HepG2 (cell line): ENCODE data around the gene GNA12. TPM values are rescaled to one million over a fixed set of nuclear protein-coding genes. Genes with fewer than 3 reads are reported as not detected.

Source experiments
- ATAC-seq: fragments of 200-7000 bp; cut with Tn5 transposase; 3 replicates; pipeline ENCODE4 v1.9.1; 2020; ENCODE audit warnings: mild to moderate bottlenecking, moderate library complexity
- BruUV-seq: library from RNA; stranded (reverse); fragments of 400-500 nt; replicated peaks from 2 replicates; lab custom pipeline; 2021; lab: Mats Ljungman, UMichigan
- CTCF ChIA-PET: fragments of 300-600 bp; formaldehyde crosslinking; extraction: SDS; loops from one replicate; lab custom pipeline; 2021; ENCODE audit warnings: low total read pairs, inconsistent platforms, low intra/inter-chr PET ratio; lab: Yijun Ruan, JAX
- POLR2A ChIA-PET: fragments of 350-600 bp; sonication (Branson Sonifier 250); formaldehyde crosslinking; loops from one replicate; lab custom pipeline; 2020; ENCODE audit warnings: antibody characterized with exemption, inconsistent platforms; lab: Yijun Ruan, JAX
- DNase-seq: peaks from one replicate; pipeline ENCODE4 v3.0.0-alpha.2; 2015; ENCODE audit warnings: low spot score
- FAIRE-seq: peaks from 3 replicates; lab custom pipeline; 2011; peaks lifted over from hg19 to GRCh38; lab: Jason Lieb, UNC
- H2AFZ ChIP-seq: one replicate; pipeline ENCODE4 v1.6.1; 2011; ENCODE audit warnings: low read length, inconsistent platforms
- H3K27ac ChIP-seq: fragments of 300-600 bp; 3 replicates; pipeline ENCODE4 v1.8.0; 2011; ENCODE audit warnings: mixed run types, mild to moderate bottlenecking, mixed read lengths, low read length, inconsistent platforms; ENCODE audit not compliant: insufficient read depth; ENCODE audit errors: extremely low read length
- H3K27me3 ChIP-seq, 2 experiments: fragments of 200-600 bp in 1 of 2; 2 replicates in 1 of 2; 3 replicates in 1 of 2; pipeline versions ENCODE4 v1.6.0 to v1.8.0; 2011; ENCODE audit warnings: low read length in 2 of 2, mild to moderate bottlenecking in 2 of 2, moderate library complexity in 2 of 2, inconsistent platforms in 1 of 2; ENCODE audit not compliant: insufficient read depth in 2 of 2, control insufficient read depth in 1 of 2
- H3K36me3 ChIP-seq, 2 experiments: fragments of 200-600 bp in 1 of 2; replicated peaks in 1 of 2; 2 replicates in 1 of 2; 3 replicates in 1 of 2; pipeline versions ENCODE4 v1.5.1 to v1.8.0; 2011; ENCODE audit warnings: low read length in 2 of 2, inconsistent platforms in 1 of 2; ENCODE audit not compliant: insufficient read depth in 2 of 2, control insufficient read depth in 1 of 2
- H3K4me1 ChIP-seq: 2 replicates; pipeline ENCODE4 v1.5.1; 2012; ENCODE audit warnings: low read length, inconsistent platforms; ENCODE audit not compliant: insufficient read depth
- H3K4me2 ChIP-seq: 2 replicates; pipeline ENCODE4 v1.6.0; 2011; ENCODE audit warnings: low read depth, low read length, inconsistent platforms
- H3K4me3 ChIP-seq, 3 experiments: fragments of 200-600 bp in 1 of 3; sonication (generic), shearing (Covaris generic) in 1 of 3; replicated peaks in 1 of 3; 2 replicates each; pipeline ENCODE4 v1.5.1; 2011 to 2016; ENCODE audit warnings: low read length in 3 of 3, inconsistent platforms in 2 of 3, low read depth in 2 of 3, mild to moderate bottlenecking in 2 of 3, control low read depth in 1 of 3, mixed read lengths in 1 of 3; ENCODE audit not compliant: insufficient read depth in 1 of 3
- H3K79me2 ChIP-seq: one replicate; pipeline ENCODE4 v1.6.1; 2011; ENCODE audit warnings: low read length, inconsistent platforms; ENCODE audit not compliant: insufficient read depth
- H3K9ac ChIP-seq: 2 replicates; pipeline ENCODE4 v1.6.0; 2011; ENCODE audit warnings: mild to moderate bottlenecking, low read depth, low read length, inconsistent platforms; ENCODE audit not compliant: insufficient read depth
- H3K9me3 ChIP-seq: 2 replicates; pipeline ENCODE4 v1.5.1; 2012; ENCODE audit warnings: mild to moderate bottlenecking, low read length
- H4K20me1 ChIP-seq: 2 replicates; pipeline ENCODE4 v1.6.0; 2011; ENCODE audit warnings: inconsistent platforms, mild to moderate bottlenecking, low read length, moderate library complexity; ENCODE audit not compliant: insufficient read depth
- ETV6 ChIP-seq: sonication (generic); formaldehyde crosslinking; conservative IDR thresholded peaks from 2 replicates; pipeline ENCODE4 v1.4.0; 2020; ENCODE audit warnings: missing genetic modification reagents
- IRX3 ChIP-seq: sonication (generic); formaldehyde crosslinking; IDR thresholded peaks from 2 replicates; pipeline ENCODE4 v1.8.1; 2023; ENCODE audit warnings: mild to moderate bottlenecking, low read depth, missing genetic modification reagents, borderline replicate concordance
- KLF9 ChIP-seq: IDR thresholded peaks from 2 replicates; pipeline ENCODE4 v1.6.1; 2016; ENCODE audit warnings: low read depth
- MED8 ChIP-seq: sonication (generic); formaldehyde crosslinking; IDR thresholded peaks from 2 replicates; pipeline ENCODE4 v1.8.1; 2023; ENCODE audit warnings: mild to moderate bottlenecking, missing genetic modification reagents; ENCODE audit not compliant: insufficient replicate concordance
- MXI1 ChIP-seq: IDR thresholded peaks from 3 replicates; pipeline ENCODE4 v1.6.1; 2012; ENCODE audit warnings: low read depth, low read length, inconsistent platforms, borderline replicate concordance
- MYPOP ChIP-seq: sonication (generic); formaldehyde crosslinking; IDR thresholded peaks from 2 replicates; pipeline ENCODE4 v1.8.1; 2023; ENCODE audit warnings: mild to moderate bottlenecking, moderate library complexity, missing genetic modification reagents
- NAIF1 ChIP-seq: sonication (generic); formaldehyde crosslinking; IDR thresholded peaks from 2 replicates; pipeline ENCODE4 v1.5.0; 2020; ENCODE audit warnings: mild to moderate bottlenecking, missing genetic modification reagents, borderline replicate concordance
- STAT5B ChIP-seq: sonication (generic); formaldehyde crosslinking; IDR thresholded peaks from 2 replicates; pipeline ENCODE4 v1.4.0; 2020; ENCODE audit warnings: missing genetic modification reagents
- ZBTB34 ChIP-seq: sonication (generic); formaldehyde crosslinking; IDR thresholded peaks from 2 replicates; pipeline ENCODE4 v1.8.0; 2022; ENCODE audit warnings: mild to moderate bottlenecking, missing genetic modification reagents
- ZEB1 ChIP-seq: IDR thresholded peaks from 2 replicates; pipeline ENCODE4 v1.6.1; 2012; ENCODE audit warnings: mild to moderate bottlenecking, low read depth, inconsistent platforms; ENCODE audit not compliant: insufficient replicate concordance
- ZNF256 ChIP-seq: sonication (generic); formaldehyde crosslinking; conservative IDR thresholded peaks from 2 replicates; pipeline ENCODE4 v1.4.0; 2020; ENCODE audit warnings: missing genetic modification reagents
- ZNF510 ChIP-seq: sonication (generic); formaldehyde crosslinking; IDR thresholded peaks from 2 replicates; pipeline ENCODE4 v1.4.0; 2020; ENCODE audit warnings: low read depth, mild to moderate bottlenecking, missing genetic modification reagents
- ZNF619 ChIP-seq: sonication (generic); formaldehyde crosslinking; IDR thresholded peaks from 2 replicates; pipeline ENCODE4 v1.4.0; 2020; ENCODE audit warnings: mild to moderate bottlenecking, missing genetic modification reagents
- ZNF720 ChIP-seq: sonication (generic); formaldehyde crosslinking; IDR thresholded peaks from 2 replicates; pipeline ENCODE4 v1.4.0; 2020; ENCODE audit warnings: missing genetic modification reagents
- WGBS: methylation state at CpG from one replicate; pipeline ENCODE4 v1.1.6; 2017; ENCODE audit warnings: low lambda C conversion rate; 5-methylcytosine and 5-hydroxymethylcytosine counted together
- in situ Hi-C: cut with HindIII; loops from 2 replicates; pipeline ENCODE4 v1.10.0; 2017; ENCODE audit warnings: low pct_unique_long_range_greater_than_20kb; ENCODE audit not compliant: extremely low pct_ligation_motif_present
- intact Hi-C: fragments of 100-400 bp; cut with micrococcal nuclease; formaldehyde crosslinking; loops from one replicate; pipeline ENCODE4 v1.10.0; 2022; ENCODE audit not compliant: unreplicated experiment
- polyA plus RNA-seq, 8 experiments: library from polyadenylated mRNA; depleted of rRNA in 3 of 8; stranded (reverse) in 7 of 8; unstranded in 1 of 8; fragments of >200 nt; fragmentation: Illumina TruSeq in 4 of 8; extraction: Trizol in 4 of 8; gene quantifications; 2 replicates each; pipeline versions ENCODE4 v1.2.1 to v1.2.3, GENCODE V29; 2011 to 2016; ENCODE audit warnings: low read depth in 4 of 8, missing spikeins in 1 of 8, mixed read lengths in 1 of 8; ENCODE audit not compliant: insufficient read depth in 1 of 8
- total RNA-seq, 5 experiments: library from RNA; depleted of rRNA; stranded (reverse); fragments of >200 nt; fragmentation: Illumina TruSeq; extraction: Trizol; gene quantifications; 2 replicates each; pipeline ENCODE4 v1.2.3, GENCODE V29; 2016; ENCODE audit warnings: low read depth in 1 of 5
- TF ChIP-seq, protein P1 (sequence below): sonication (generic); formaldehyde crosslinking; IDR thresholded peaks from 2 replicates; pipeline ENCODE4 v1.9.0; 2021; ENCODE audit warnings: mild to moderate bottlenecking, missing genetic modification reagents

Gene GNA12
- total and polyA plus RNA-seq, 2 of the 13 experiments (the other 11 are each of a cell fraction or from before 2014, with no cell fraction given), result 16.2 to 50.9 TPM

GRCh38 chr7:2724453-2725177, 119.5 kb downstream of the GNA12 start:
- Histone ChIP-seq H4K20me1 (no peaks in the 10 kb centered on the region), H3K4me3 (no peak overlapping the region), H3K9me3 (no peaks in the 10 kb centered on the region), H3K79me2 (no peaks in the 10 kb centered on the region), H3K4me1 (no peaks in the 10 kb centered on the region), H2AFZ (no peak overlapping the region), H3K27me3 (no peaks in the 10 kb centered on the region), H3K36me3 (peaks cover 10 to 33% of the 10 kb centered on the region in 2 experiments; a peak in 4 of 5 replicates), H3K9ac (no peak overlapping the region), H3K4me2 (no peak overlapping the region), H3K27ac (no peak overlapping the region)
- CTCF ChIA-PET, result no interaction called here
- in situ Hi-C loops (no loop called here), intact Hi-C loops (no loop called here)
- no TSS peak for BruUV-seq
- FAIRE-seq (no peak), DNase-seq (no peak), ATAC-seq (no peak)
- 95% methylated on average over 31 of the region's 31 CpGs for WGBS
- POLR2A ChIA-PET, result no interaction called here
- TF ChIP-seq STAT5B (CRISPR knock-in tag), result no peak
- TF ChIP-seq NAIF1 (CRISPR knock-in tag), result no peak
- TF ChIP-seq ZNF619 (CRISPR knock-in tag), result no peak
- TF ChIP-seq KLF9 (CRISPR knock-in tag), result no peak
- TF ChIP-seq IRX3 (CRISPR knock-in tag), result no peak
- no peak for TF ChIP-seq ETV6 (CRISPR knock-in tag)
- no peak for TF ChIP-seq MYPOP (CRISPR knock-in tag)
- TF ChIP-seq, protein P1, sequence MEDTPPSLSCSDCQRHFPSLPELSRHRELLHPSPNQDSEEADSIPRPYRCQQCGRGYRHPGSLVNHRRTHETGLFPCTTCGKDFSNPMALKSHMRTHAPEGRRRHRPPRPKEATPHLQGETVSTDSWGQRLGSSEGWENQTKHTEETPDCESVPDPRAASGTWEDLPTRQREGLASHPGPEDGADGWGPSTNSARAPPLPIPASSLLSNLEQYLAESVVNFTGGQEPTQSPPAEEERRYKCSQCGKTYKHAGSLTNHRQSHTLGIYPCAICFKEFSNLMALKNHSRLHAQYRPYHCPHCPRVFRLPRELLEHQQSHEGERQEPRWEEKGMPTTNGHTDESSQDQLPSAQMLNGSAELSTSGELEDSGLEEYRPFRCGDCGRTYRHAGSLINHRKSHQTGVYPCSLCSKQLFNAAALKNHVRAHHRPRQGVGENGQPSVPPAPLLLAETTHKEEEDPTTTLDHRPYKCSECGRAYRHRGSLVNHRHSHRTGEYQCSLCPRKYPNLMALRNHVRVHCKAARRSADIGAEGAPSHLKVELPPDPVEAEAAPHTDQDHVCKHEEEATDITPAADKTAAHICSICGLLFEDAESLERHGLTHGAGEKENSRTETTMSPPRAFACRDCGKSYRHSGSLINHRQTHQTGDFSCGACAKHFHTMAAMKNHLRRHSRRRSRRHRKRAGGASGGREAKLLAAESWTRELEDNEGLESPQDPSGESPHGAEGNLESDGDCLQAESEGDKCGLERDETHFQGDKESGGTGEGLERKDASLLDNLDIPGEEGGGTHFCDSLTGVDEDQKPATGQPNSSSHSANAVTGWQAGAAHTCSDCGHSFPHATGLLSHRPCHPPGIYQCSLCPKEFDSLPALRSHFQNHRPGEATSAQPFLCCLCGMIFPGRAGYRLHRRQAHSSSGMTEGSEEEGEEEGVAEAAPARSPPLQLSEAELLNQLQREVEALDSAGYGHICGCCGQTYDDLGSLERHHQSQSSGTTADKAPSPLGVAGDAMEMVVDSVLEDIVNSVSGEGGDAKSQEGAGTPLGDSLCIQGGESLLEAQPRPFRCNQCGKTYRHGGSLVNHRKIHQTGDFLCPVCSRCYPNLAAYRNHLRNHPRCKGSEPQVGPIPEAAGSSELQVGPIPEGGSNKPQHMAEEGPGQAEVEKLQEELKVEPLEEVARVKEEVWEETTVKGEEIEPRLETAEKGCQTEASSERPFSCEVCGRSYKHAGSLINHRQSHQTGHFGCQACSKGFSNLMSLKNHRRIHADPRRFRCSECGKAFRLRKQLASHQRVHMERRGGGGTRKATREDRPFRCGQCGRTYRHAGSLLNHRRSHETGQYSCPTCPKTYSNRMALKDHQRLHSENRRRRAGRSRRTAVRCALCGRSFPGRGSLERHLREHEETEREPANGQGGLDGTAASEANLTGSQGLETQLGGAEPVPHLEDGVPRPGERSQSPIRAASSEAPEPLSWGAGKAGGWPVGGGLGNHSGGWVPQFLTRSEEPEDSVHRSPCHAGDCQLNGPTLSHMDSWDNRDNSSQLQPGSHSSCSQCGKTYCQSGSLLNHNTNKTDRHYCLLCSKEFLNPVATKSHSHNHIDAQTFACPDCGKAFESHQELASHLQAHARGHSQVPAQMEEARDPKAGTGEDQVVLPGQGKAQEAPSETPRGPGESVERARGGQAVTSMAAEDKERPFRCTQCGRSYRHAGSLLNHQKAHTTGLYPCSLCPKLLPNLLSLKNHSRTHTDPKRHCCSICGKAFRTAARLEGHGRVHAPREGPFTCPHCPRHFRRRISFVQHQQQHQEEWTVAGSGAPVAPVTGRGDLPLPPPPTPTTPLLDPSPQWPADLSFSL (CRISPR knock-in tag), result no peak
- no peak for TF ChIP-seq ZNF256 (CRISPR knock-in tag)
- no peak for TF ChIP-seq ZNF720 (CRISPR knock-in tag)
- TF ChIP-seq ZBTB34 (CRISPR knock-in tag), result no peak
- no peak for TF ChIP-seq MED8 (CRISPR knock-in tag)
- TF ChIP-seq MXI1, result no peak
- TF ChIP-seq ZEB1, result no peak
- TF ChIP-seq ZNF510 (CRISPR knock-in tag), result no peak
